Stimulated activated naive CD4-positive, alpha-beta T cell treated with Interleukin-2 at 50 U/mL for 16 hours (primary cell): Measurements from ENCODE around the gene GLS.
"Not testable (repeated sequence)": the region's sequence is repeated elsewhere in the genome, so short reads cannot be mapped to it uniquely, and the experiment has no call there.

Experiments used
- DNase-seq: peaks from one replicate; lab custom pipeline; 2025; lab: John Stamatoyannopoulos, UW

Gene GLS

DNA sequence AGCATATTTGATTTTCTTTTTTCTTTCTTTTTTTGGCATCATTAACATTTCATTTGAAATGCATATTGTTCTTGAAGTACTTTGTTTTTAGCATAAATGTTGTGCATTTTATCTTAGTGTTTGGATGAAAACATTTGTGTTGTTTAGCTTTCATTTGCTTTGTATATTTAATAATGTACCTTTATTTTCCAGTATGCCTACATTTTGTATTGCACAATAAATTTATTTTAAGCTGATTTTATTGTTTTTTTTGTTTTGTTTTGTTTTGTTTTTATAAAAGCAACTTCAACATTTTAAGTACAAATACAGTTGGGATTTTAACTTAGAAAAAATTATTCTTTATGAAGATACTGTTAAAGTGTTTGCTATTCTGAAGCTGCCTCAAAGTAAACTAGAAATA, 54.4 kb downstream of the GLS start:
- no peak for DNase-seq

DNA sequence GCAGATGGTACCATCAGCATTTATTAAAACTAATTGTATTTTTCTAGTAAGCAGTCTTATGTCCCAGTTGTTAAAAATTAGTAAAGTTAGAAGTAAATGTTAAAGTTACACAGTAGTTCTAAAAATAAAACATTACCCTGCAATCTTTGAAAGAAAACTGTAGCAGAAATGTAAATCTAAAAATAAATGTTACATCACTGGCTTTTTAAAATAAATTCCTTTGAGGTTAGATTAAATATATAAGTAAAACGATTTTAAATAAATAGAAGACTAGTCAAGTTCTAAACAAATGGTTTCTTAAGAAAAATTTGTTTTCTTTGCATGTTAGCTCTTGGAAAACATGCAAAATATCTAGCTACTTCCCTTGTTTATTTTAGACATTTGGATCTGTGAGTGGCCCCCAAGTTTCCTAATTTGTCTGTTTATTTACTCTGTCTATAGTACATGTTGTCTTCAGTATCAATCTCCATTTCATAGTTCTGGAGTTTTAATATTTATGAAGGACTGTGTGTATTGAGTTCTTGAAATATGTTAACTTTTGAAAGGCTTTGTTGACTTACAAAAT, 58.2 kb downstream of the GLS start:
- no peak for DNase-seq

DNA sequence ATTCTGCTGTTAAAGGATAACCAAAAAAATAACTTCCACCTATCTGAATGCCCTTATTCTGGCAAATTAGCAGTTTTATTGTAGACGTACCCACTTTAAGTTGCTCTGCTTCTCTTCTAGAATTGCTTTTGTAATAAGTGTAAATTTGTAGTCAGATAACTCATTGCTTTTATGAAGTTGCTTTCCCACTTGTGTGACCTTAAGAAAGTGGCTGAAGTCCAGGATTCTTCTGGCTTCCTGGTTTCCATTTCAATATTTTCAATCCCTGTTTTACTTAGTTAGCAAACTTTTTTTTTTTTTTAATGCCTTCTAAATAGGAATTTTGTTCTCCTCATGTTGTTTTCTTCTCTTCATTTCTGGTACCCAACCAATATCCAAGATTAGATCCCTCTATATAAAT, 59.8 kb downstream of the GLS start:
- DNase-seq, result no peak

DNA sequence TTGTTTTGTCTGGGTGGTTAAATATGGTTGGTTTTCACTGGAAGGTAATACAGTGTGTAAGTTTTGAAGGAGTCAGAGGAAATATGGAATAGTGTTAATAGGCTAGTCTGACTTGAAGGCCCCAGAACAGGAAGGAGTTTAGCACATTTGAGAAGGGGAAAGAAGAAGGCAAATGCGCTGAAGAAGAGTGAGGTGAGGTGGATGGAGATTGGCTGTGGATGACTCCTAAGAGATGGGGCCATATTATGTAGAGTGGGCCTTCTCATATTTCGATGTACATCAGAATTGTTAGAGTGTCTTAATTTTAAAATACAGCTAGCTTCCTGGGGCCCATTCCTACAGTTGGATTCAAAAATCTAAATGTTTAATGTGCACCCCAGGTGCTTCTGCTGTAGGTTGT, 61.0 kb downstream of the GLS start:
- DNase-seq, result no peak

DNA sequence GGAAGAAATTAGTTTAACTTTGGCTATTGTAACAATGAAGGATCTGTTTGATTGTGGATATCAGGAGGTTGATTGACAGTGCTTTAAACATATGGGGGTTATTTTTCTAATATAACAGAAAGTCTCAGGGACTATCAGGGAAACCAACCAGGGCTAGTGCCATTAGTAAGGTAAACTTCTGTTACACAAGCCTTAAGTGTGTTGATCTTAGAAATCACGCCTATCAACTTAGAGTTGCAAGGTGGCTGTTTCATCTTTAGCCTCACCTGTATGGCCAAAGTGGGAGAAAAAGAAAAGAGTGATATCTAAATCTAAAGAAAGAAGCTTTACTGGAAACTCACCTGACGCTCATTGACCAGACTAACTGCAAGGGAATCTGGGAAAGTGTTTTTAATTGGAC, 62.1 kb downstream of the GLS start:
- no peak for DNase-seq

DNA sequence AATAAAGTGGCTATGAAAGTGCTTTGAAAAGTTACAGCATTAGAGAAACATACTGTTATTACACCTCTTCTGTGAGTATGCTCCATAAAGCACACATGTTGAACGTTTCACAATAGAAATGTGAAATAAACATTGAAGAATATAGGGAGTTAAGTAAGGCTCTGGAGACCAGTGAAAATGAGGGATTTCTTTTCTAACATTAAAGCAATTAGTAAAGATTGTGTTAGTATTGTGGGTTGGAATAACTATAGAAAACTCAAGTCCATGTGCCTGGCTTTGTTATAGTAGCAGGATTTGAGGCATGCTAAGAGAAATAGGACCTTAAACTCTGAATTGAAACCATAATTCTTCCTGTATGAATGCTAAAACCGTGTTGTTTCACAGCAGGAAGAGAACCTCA, 63.1 kb downstream of the GLS start:
- DNase-seq, result no peak

DNA sequence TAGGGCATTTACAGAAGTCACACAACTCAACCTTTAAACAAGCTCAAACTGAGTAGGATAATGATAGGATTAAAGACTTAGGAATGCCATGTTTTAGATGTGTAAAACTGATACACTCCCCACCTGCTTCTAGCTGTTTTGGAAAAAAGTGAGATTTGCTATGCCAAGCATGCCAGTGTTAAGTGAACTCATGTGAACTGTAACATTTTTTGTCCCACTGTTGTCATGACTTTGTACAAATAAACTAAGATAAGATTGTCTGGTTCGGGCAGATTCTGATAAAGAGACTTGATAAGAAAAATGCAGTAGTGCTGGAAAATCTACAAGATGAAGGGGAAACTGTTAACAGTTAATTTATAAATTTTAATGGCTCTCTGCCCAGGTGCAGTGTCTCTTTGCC, 66.5 kb downstream of the GLS start:
- no peak for DNase-seq

DNA sequence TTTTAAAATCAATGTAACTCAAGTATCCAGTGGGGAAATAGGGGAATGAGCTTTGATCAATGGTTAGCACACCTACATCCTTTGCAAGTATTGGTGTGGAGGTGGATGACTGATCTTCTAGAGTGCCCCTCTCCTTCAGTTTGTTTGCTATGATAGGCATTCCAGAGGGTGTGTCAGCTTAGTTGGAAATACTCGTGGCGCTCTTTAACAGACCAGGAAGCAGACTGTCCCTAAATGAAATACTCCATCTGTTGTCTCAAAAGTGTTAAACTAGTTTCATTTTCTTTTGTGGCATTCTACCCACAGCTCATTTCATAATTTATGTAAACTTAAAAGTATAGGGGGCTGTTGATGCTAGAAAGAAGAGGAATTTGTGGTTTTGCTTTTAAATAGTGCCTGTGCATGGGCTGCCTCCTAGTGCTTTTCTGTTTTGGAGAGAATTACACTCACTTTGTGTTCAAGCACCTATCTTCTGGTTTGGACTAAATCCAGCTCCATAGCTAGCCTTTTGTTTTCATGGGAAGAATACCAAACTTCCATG, 67.2 kb downstream of the GLS start:
- no peak for DNase-seq

DNA sequence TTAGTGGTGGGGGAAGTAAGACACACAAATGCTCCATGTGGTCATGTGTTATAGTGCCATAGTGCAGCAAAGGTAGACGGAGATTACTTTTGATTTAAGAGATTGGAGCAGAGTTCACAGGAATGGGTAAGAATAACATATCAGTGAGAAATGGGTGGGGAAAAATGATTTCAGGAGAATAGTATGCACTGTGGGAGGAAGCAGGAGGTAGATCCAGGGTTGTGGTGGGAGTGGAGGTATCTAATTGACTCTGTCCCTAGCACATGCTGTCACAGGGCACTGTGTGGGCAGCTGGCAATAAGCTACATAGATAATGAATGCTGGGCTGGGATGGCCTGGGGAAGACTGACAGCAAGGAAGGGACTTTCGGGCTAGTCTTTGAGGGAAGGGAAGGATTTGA, 68.0 kb downstream of the GLS start:
- DNase-seq, result no peak

DNA sequence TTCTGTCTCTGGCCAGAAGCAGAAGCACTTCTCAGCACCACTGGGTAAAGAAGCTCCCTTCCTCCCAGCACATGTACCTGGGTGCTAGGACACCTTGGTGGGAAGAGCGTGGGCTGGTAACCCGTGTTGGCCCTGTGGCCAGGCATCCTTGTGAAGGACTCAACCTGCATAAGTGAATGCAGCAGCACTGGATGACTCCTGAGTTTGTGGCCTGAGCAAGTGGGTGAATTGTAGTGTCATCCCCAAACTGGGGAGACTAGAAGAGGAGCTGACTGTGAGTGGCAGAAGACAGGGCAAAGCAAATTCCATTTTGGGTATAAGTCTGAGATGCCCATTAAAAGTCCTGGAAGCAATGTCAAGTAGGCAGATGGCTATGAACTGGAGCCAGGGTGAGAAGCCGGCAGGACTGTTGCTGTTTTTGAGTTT, 70.0 kb downstream of the GLS start:
- no peak for DNase-seq

DNA sequence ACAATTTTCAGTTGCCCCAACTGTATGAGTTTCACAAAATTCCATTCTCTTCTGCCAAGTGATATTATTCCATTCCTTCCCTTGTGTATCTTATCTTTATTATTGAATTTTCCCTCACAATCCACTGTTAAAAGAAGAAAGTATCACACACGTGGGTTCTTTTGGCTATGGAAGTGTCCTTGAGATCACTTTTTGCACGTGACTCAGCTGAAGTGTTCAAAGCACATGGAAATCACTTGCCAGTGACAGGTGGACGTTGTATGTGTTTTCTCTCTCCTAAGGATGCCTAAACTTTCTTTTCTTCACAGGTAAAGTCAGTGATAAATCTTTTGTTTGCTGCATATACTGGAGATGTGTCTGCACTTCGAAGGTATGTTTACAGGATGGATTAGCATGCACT, 72.6 kb downstream of the GLS start:
- DNase-seq, result no peak

DNA sequence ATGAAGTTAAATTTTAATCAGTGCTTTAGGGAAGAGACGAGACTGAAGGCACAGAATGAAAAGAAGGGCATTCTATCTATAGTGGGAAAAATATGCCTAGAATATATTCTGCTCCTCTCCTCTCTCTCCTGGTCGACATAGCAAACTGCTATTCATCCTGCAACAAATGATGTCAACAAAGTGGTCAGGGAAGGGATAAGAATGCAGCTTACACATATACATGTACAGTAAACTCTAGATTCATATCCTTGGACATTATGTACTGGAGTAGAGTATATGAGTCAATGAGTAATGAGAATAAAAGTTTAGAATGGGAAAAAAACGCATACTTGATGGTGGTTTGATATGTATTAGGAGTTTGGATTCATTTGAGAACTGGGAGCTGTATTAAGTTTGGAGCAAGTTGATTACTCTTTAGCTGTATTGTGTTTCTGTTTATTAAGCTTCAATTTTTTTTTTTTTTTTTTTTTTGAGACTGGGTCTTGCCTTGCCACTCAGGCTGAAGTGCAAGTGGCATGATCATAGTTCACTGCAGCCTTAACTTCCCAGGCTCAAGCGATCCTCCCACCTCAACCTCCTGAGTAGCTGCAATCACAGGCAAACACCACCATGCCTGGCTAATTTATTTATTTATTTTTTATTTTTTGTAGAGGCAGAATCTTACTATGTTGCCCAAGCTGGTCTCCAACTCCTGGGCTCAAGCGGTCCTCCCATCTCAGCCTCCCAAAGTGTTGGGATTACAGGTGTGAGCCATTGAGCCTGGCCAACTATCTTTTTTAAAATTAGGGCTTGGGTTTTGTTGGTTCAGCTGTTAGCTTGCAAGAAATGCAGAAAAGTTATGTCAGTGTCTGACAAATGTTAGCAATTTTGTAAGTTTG, 79.5 kb downstream of the GLS start:
- no peak for DNase-seq

DNA sequence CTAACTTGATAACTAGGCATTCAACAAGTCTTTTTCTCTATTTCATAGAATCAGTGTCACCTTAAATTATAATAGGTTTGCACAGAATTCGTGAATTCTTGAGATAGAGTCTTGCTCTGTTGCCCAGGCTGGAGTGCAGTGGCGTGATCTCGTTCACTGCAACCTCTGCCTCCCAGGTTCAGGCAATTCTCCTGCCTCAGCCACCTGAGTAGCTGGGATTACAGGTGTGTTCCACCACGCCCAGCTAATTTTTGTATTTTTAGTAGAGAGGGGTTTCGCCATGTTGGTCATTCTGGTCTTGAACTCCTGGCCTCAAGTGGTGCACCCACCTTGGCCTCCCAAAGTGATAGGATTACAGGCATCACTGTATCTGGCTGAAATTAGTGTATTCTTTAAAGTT, 80.5 kb downstream of the GLS start:
- DNase-seq, result not testable (repeated sequence)

DNA sequence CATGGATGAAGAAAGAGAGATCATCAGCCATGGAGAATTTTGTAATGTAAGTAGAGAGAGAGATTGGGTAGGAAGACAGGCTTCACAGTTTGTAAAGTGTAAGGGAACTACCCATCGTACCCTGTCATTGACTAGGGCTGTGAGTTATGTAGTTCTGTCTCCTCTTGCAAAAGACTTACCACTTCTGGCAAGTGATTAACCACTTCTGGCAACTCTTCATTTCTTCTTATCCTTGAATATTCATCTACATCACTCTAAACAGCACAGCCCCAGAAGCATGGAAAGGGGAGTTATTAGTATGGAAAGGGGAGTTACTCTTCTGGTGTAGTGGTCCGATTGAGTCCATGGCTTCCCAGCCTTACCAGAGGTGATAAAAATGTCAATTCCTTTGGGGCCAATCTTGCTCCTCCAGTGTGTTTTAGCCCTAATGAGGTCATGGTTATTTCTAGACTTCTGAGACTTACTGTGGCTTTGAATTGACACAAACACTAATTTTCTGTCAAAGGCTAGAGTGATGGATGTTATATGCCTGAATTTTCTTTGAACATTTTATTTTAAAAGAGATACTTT, 81.4 kb downstream of the GLS start:
- no peak for DNase-seq

DNA sequence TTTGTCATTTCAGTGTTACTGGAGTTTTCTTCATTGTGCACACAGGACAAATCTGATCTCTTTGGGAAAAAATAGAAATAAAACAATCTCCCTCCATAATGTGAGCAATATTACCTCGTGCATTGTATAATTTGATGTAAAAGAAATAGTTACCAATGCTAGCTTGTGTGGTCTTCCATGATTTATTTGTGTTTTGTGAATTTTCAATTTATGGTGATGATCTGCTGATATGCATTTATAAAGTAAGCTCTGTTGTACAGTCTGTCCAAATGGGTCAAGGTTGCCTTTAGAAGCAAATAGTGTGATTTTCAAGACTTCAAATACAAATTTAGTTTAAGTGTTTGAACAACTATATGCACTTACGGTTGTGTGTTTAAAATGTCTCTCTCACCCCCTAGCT, 82.5 kb downstream of the GLS start:
- DNase-seq, result no peak

DNA sequence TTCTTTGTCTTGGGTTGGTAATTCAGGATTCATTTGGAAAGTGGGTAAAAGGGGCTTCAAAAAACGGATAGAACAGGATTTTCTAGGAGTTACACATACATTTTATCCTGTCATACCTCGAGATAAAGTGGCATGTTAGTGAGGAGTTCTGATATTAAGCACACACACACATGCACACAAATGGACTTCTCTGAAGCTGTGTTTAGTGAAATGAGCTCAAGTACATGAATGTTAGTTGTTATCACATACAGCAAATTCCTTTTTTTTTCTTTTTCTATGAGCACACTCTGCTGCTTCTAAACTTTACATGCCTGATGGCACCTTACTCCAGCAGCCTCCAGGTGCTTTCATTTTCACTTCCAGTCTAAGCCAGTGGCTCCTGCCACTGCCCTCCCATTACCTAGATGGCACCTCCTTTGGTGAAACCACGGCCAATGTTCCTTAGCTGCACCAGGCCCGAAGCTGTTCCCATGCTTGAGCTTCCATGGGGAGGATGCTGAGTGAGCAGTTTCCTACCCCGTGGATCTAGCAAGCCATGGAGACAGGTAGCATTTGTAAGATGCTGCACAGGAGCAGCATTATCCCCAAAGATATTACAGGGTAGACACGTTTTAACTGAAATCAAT, 83.7 kb downstream of the GLS start:
- no peak for DNase-seq

DNA sequence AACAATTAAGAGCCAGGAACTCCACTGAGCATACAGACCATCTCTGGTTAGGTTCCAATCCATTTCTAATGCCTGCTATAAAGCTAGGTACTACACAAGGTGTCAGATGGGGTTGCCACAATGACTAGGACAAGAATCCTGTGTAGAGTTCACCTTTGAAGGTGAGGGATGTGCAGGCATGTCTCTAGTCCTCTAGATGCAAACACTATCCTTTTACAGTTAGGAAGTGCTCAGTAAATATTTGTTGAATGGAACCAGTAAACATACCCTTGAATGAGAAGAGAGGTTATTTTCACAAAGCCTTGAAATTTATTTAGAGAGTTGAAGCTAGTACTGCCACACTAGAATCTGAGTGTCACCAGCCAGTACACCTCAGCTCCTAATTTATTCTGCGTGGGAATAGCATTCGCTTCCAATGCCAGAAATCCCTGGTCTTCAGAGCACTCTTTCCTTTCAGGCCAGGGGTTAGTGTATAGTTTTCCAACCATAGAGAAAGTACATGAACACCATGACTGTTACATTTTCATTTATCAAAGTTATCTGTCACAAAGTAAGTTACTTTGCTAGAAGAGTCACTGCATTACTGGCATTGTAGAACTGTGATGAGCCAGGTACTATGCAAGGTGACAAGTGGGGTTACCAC, 85.1 kb downstream of the GLS start:
- no peak for DNase-seq

DNA sequence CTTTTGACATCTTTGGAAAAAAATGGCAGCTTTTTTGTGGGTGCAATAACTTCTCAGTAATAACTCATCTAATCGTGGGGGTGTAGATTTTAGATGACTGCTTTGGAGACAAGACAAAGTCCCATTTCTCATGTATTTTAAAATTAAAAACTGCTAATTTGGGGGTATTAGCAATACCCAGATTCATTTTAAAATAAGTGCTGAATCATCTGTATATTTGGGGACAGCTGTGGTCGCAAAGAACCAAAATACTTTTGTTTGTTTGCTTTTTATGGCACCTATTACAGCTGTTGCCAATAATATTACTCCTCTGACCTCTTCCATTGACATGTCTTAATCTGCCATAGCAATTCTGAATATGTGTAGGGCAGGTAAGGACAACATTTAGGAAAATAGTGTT, 87.9 kb downstream of the GLS start:
- no peak for DNase-seq

DNA sequence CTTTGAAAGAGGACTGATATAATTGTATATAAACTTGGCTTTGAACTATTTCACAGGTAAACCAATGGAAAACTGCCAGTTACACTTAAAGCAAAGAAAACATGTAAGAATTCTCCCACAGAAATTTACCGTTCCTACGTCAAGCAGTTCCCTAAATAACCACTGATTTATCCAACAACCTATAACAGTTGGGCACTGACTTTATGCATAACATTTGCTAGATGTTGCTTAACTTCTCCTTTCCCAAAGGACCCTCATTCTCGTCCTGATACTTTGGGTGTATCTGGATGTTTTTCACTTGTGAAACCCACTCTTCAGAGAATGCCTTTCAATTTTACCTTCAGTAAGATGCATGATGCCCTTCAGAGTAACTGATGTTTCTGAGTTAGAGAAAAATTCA, 89.5 kb downstream of the GLS start:
- no peak for DNase-seq

DNA sequence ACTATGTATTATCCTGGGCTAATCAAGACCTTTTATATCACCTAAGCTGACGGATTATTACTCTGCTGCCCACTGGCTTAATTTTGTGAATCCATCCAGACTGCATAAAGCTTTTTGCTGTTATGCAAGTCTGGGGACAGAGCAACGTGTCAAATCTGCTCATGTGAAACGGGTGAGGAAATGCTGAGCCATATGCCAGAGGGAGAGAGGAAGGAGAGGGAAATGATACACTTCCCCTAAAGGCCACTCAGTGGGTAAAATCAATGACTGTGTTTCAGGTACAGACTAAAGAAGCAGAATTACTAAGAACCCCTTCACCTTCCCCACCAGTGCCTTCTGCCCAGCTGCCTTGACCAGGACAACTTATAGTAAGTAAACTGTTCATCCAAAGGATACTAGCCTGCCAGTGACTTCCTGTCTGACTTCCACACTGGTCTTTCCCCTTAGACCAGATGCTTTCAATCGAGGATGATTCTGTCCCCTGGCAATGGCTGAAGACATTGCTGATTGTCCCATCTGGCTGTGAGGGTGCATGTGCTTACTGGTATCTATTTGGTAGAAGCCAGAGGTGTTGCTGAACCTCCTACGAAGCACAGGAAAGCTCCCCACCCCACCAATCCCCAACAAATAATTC, 90.4 kb downstream of the GLS start:
- no peak for DNase-seq

DNA sequence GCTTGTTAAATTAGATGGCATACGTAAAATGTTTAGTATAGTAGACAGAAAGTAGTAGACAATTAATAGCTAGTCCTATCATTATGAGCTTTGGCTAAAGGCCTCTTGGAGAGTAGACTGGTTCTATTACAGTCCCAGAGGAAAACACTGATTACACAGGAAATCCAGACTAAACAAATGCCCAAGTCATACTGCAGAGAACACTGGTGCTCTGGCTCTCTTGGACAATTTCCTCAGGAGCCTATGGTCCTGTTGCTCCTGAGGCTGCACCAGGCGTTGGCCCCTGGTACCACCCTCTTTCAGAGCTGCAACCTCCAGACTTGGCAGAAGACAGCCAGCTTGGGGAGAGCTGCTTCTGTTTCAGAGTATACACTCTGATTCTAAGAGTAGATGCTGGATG, 91.6 kb downstream of the GLS start:
- DNase-seq, result no peak

DNA sequence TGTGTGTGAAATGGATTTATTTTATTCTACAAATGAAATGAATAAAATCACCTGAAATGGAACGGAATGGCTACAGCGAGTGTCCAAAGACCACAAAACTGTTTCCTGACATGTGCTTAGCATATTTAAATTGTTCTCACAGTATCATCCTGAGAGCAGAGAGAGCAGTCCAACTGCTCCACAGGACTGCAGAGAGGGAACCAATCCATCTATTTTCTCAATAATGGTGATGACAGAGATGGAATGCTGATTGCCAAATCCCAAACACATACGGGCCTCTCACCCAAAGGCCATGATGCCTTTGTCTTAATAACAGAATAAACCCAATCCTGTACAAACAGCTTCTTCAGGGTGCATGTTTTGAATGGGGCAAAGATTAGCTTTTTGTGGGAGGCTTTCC, 92.2 kb downstream of the GLS start:
- DNase-seq, result no peak
